Measurements from ENCODE around the gene MYO5B. TPM values are rescaled to one million over a fixed set of nuclear protein-coding genes. Genes with fewer than 3 reads are reported as not detected.

The MYO5B gene
- total RNA-seq, 2 experiments from 2014 or later: not detected

- intact Hi-C loops (cut with micrococcal nuclease; ENCODE audit: unreplicated experiment): no loop called here
- DNase-seq (ENCODE audit: low spot score): no peak
- H3K27ac ChIP-seq (ENCODE audit: low read depth, low read length, poor library complexity, severe bottlenecking): no peak overlapping the region
- no peak overlapping the region for H2AFZ ChIP-seq (ENCODE audit: low read length)
- CTCF ChIA-PET (ENCODE audit: unreplicated experiment): no interaction called here
- no peaks in the 10 kb centered on the region for H3K4me1 ChIP-seq (ENCODE audit: insufficient read depth, low read length, poor library complexity, severe bottlenecking)
- no peaks in the 10 kb centered on the region for H3K9me2 ChIP-seq (ENCODE audit: insufficient read depth, low read length)
- TF ChIP-seq, protein P1, sequence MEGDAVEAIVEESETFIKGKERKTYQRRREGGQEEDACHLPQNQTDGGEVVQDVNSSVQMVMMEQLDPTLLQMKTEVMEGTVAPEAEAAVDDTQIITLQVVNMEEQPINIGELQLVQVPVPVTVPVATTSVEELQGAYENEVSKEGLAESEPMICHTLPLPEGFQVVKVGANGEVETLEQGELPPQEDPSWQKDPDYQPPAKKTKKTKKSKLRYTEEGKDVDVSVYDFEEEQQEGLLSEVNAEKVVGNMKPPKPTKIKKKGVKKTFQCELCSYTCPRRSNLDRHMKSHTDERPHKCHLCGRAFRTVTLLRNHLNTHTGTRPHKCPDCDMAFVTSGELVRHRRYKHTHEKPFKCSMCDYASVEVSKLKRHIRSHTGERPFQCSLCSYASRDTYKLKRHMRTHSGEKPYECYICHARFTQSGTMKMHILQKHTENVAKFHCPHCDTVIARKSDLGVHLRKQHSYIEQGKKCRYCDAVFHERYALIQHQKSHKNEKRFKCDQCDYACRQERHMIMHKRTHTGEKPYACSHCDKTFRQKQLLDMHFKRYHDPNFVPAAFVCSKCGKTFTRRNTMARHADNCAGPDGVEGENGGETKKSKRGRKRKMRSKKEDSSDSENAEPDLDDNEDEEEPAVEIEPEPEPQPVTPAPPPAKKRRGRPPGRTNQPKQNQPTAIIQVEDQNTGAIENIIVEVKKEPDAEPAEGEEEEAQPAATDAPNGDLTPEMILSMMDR (conservative IDR thresholded peaks at IDR 0.05; ENCODE audit: low read length): no peak
- TF ChIP-seq EZH2phosphoT487 (IDR thresholded peaks at IDR 0.05; ENCODE audit: borderline replicate concordance, low read depth, low read length): no peak
- POLR2A ChIA-PET: no interaction called here
- no peaks in the 10 kb centered on the region for H3K36me3 ChIP-seq (ENCODE audit: insufficient read depth, low read length)
- no TSS peak for BruUV-seq (replicated peaks)
- H3K9me3 ChIP-seq (ENCODE audit: low read length): no peaks in the 10 kb centered on the region
- H3K4me2 ChIP-seq (ENCODE audit: low read length): no peak overlapping the region
- no peaks in the 10 kb centered on the region for H4K20me1 ChIP-seq (ENCODE audit: insufficient read depth, low read length)
- no peak overlapping the region for H3K4me3 ChIP-seq (ENCODE audit: low read depth, low read length, poor library complexity, severe bottlenecking)
- no peaks in the 10 kb centered on the region for H3K79me2 ChIP-seq (ENCODE audit: insufficient read depth, low read depth, low read length)
Measured at GRCh38 chr18:50073319-50073718, 121.6 kb downstream of the MYO5B start.

- H4K20me1 ChIP-seq (ENCODE audit: insufficient read depth, low read length): no peaks in the 10 kb centered on the region
- no peak overlapping the region for H2AFZ ChIP-seq (ENCODE audit: low read length)
- intact Hi-C loops (cut with micrococcal nuclease; ENCODE audit: unreplicated experiment): no loop called here
- no peak overlapping the region for H3K4me2 ChIP-seq (ENCODE audit: low read length)
- H3K27ac ChIP-seq (ENCODE audit: low read depth, low read length, poor library complexity, severe bottlenecking): no peak overlapping the region
- CTCF ChIA-PET (ENCODE audit: unreplicated experiment): no interaction called here
- H3K79me2 ChIP-seq (ENCODE audit: insufficient read depth, low read depth, low read length): no peaks in the 10 kb centered on the region
- no peaks in the 10 kb centered on the region for H3K4me1 ChIP-seq (ENCODE audit: insufficient read depth, low read length, poor library complexity, severe bottlenecking)
- no peaks in the 10 kb centered on the region for H3K9me2 ChIP-seq (ENCODE audit: insufficient read depth, low read length)
- POLR2A ChIA-PET: no interaction called here
- TF ChIP-seq, protein P1 (conservative IDR thresholded peaks at IDR 0.05; ENCODE audit: low read length): no peak
- no peak for TF ChIP-seq EZH2phosphoT487 (IDR thresholded peaks at IDR 0.05; ENCODE audit: borderline replicate concordance, low read depth, low read length)
- no peak for DNase-seq (ENCODE audit: low spot score)
- no peak overlapping the region for H3K4me3 ChIP-seq (ENCODE audit: low read depth, low read length, poor library complexity, severe bottlenecking)
- BruUV-seq (replicated peaks): no TSS peak
- H3K9me3 ChIP-seq (ENCODE audit: low read length): no peaks in the 10 kb centered on the region
- no peaks in the 10 kb centered on the region for H3K36me3 ChIP-seq (ENCODE audit: insufficient read depth, low read length)
Measured at GRCh38 chr18:50072146-50072545, 122.8 kb downstream of the MYO5B start.

DNA sequence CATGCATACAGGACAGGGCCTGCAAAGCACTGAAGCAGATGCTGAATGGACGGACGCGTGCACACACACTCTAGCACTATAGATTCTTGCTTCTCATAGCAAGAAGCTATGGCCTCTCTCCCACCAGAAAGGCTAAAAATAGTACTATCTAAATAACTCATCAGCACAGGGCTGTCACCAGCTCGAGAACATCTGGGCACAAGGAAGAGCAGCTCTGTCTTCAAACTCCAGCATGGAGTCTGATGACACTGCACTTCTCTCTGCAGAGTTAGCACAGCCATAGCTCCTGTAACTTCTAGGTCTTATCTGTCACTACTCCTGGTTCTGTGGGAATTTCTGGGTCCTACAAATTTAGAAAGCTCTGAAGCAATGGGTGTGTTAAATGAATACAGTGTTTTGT lies 123.5 kb downstream of the MYO5B start:
- H3K9me2 ChIP-seq (ENCODE audit: insufficient read depth, low read length): no peaks in the 10 kb centered on the region
- no TSS peak for BruUV-seq (replicated peaks)
- no peak overlapping the region for H3K4me2 ChIP-seq (ENCODE audit: low read length)
- H2AFZ ChIP-seq (ENCODE audit: low read length): no peak overlapping the region
- no peaks in the 10 kb centered on the region for H3K9me3 ChIP-seq (ENCODE audit: low read length)
- no peaks in the 10 kb centered on the region for H3K4me1 ChIP-seq (ENCODE audit: insufficient read depth, low read length, poor library complexity, severe bottlenecking)
- ChIA-PET CTCF (ENCODE audit: unreplicated experiment) (no interaction called here), POLR2A (no interaction called here)
- H3K36me3 ChIP-seq (ENCODE audit: insufficient read depth, low read length): no peaks in the 10 kb centered on the region
- H3K79me2 ChIP-seq (ENCODE audit: insufficient read depth, low read depth, low read length): no peaks in the 10 kb centered on the region
- TF ChIP-seq EZH2phosphoT487 (IDR thresholded peaks at IDR 0.05; ENCODE audit: borderline replicate concordance, low read depth, low read length): no peak
- TF ChIP-seq, protein P1 (conservative IDR thresholded peaks at IDR 0.05; ENCODE audit: low read length): no peak
- intact Hi-C loops (cut with micrococcal nuclease; ENCODE audit: unreplicated experiment): no loop called here
- no peak overlapping the region for H3K27ac ChIP-seq (ENCODE audit: low read depth, low read length, poor library complexity, severe bottlenecking)
- H4K20me1 ChIP-seq (ENCODE audit: insufficient read depth, low read length): no peaks in the 10 kb centered on the region
- no peak for DNase-seq (ENCODE audit: low spot score)
- no peak overlapping the region for H3K4me3 ChIP-seq (ENCODE audit: low read depth, low read length, poor library complexity, severe bottlenecking)
